HepG2 (cell line): Measurements from ENCODE around the gene GLYATL3. TPM values are rescaled to one million over a fixed set of nuclear protein-coding genes. Genes with fewer than 3 reads are reported as not detected.

Experiments used
- ATAC-seq: fragments of 200-7000 bp; cut with Tn5 transposase; 3 replicates; pipeline ENCODE4 v1.9.1; 2020; ENCODE audit warnings: mild to moderate bottlenecking, moderate library complexity
- BruUV-seq: library from RNA; stranded (reverse); fragments of 400-500 nt; replicated peaks from 2 replicates; lab custom pipeline; 2021; lab: Mats Ljungman, UMichigan
- CTCF ChIA-PET: fragments of 300-600 bp; formaldehyde crosslinking; extraction: SDS; loops from one replicate; lab custom pipeline; 2021; ENCODE audit warnings: low total read pairs, inconsistent platforms, low intra/inter-chr PET ratio; lab: Yijun Ruan, JAX
- POLR2A ChIA-PET: fragments of 350-600 bp; sonication (Branson Sonifier 250); formaldehyde crosslinking; loops from one replicate; lab custom pipeline; 2020; ENCODE audit warnings: antibody characterized with exemption, inconsistent platforms; lab: Yijun Ruan, JAX
- DNase-seq: peaks from one replicate; pipeline ENCODE4 v3.0.0-alpha.2; 2015; ENCODE audit warnings: low spot score
- FAIRE-seq: peaks from 3 replicates; lab custom pipeline; 2011; peaks lifted over from hg19 to GRCh38; lab: Jason Lieb, UNC
- H2AFZ ChIP-seq: one replicate; pipeline ENCODE4 v1.6.1; 2011; ENCODE audit warnings: low read length, inconsistent platforms
- H3K27ac ChIP-seq: fragments of 300-600 bp; 3 replicates; pipeline ENCODE4 v1.8.0; 2011; ENCODE audit warnings: mixed run types, mild to moderate bottlenecking, mixed read lengths, low read length, inconsistent platforms; ENCODE audit not compliant: insufficient read depth; ENCODE audit errors: extremely low read length
- H3K27me3 ChIP-seq, 2 experiments: fragments of 200-600 bp in 1 of 2; 2 replicates in 1 of 2; 3 replicates in 1 of 2; pipeline versions ENCODE4 v1.6.0 to v1.8.0; 2011; ENCODE audit warnings: low read length in 2 of 2, mild to moderate bottlenecking in 2 of 2, moderate library complexity in 2 of 2, inconsistent platforms in 1 of 2; ENCODE audit not compliant: insufficient read depth in 2 of 2, control insufficient read depth in 1 of 2
- H3K36me3 ChIP-seq, 2 experiments: fragments of 200-600 bp in 1 of 2; replicated peaks in 1 of 2; 2 replicates in 1 of 2; 3 replicates in 1 of 2; pipeline versions ENCODE4 v1.5.1 to v1.8.0; 2011; ENCODE audit warnings: low read length in 2 of 2, inconsistent platforms in 1 of 2; ENCODE audit not compliant: insufficient read depth in 2 of 2, control insufficient read depth in 1 of 2
- H3K4me1 ChIP-seq: 2 replicates; pipeline ENCODE4 v1.5.1; 2012; ENCODE audit warnings: low read length, inconsistent platforms; ENCODE audit not compliant: insufficient read depth
- H3K4me2 ChIP-seq: 2 replicates; pipeline ENCODE4 v1.6.0; 2011; ENCODE audit warnings: low read depth, low read length, inconsistent platforms
- H3K4me3 ChIP-seq, 3 experiments: fragments of 200-600 bp in 1 of 3; sonication (generic), shearing (Covaris generic) in 1 of 3; replicated peaks in 1 of 3; 2 replicates each; pipeline ENCODE4 v1.5.1; 2011 to 2016; ENCODE audit warnings: low read length in 3 of 3, inconsistent platforms in 2 of 3, low read depth in 2 of 3, mild to moderate bottlenecking in 2 of 3, control low read depth in 1 of 3, mixed read lengths in 1 of 3; ENCODE audit not compliant: insufficient read depth in 1 of 3
- H3K79me2 ChIP-seq: one replicate; pipeline ENCODE4 v1.6.1; 2011; ENCODE audit warnings: low read length, inconsistent platforms; ENCODE audit not compliant: insufficient read depth
- H3K9ac ChIP-seq: 2 replicates; pipeline ENCODE4 v1.6.0; 2011; ENCODE audit warnings: mild to moderate bottlenecking, low read depth, low read length, inconsistent platforms; ENCODE audit not compliant: insufficient read depth
- H3K9me3 ChIP-seq: 2 replicates; pipeline ENCODE4 v1.5.1; 2012; ENCODE audit warnings: mild to moderate bottlenecking, low read length
- H4K20me1 ChIP-seq: 2 replicates; pipeline ENCODE4 v1.6.0; 2011; ENCODE audit warnings: inconsistent platforms, mild to moderate bottlenecking, low read length, moderate library complexity; ENCODE audit not compliant: insufficient read depth
- BRD4 ChIP-seq: sonication (generic); formaldehyde crosslinking; IDR thresholded peaks from 2 replicates; pipeline ENCODE4 v1.4.0; 2020; ENCODE audit warnings: missing genetic modification reagents
- HNRNPLL ChIP-seq: fragments of 200-400 bp; formaldehyde crosslinking; IDR thresholded peaks from 2 replicates; pipeline ENCODE4 v1.6.1; 2017; ENCODE audit warnings: mild to moderate bottlenecking, low read depth, low read length; ENCODE audit not compliant: poor library complexity, severe bottlenecking
- IRF2 ChIP-seq: IDR thresholded peaks from 2 replicates; pipeline ENCODE4 v1.6.1; 2018; ENCODE audit warnings: missing genetic modification reagents, missing compliant biosample characterization
- RAD21 ChIP-seq: fragments of 450-650 bp; formaldehyde crosslinking; IDR thresholded peaks from 2 replicates; pipeline ENCODE4 v1.5.0; 2020; ENCODE audit warnings: mild to moderate bottlenecking
- SNAI1 ChIP-seq: sonication (generic); formaldehyde crosslinking; IDR thresholded peaks from 2 replicates; pipeline ENCODE4 v1.5.0; 2020; ENCODE audit warnings: mild to moderate bottlenecking, missing genetic modification reagents, borderline replicate concordance
- SUZ12 ChIP-seq: fragments of 150-350 bp; IDR thresholded peaks from 2 replicates; pipeline ENCODE4 v1.6.1; 2014; ENCODE audit warnings: low read depth, low read length
- ZBTB42 ChIP-seq: sonication (generic); formaldehyde crosslinking; IDR thresholded peaks from 2 replicates; pipeline ENCODE4 v1.5.0; 2020; ENCODE audit warnings: mild to moderate bottlenecking, missing genetic modification reagents
- ZNF550 ChIP-seq: sonication (generic); formaldehyde crosslinking; IDR thresholded peaks from 2 replicates; pipeline ENCODE4 v1.4.0; 2020; ENCODE audit warnings: mild to moderate bottlenecking, missing genetic modification reagents, borderline replicate concordance
- ZNF841 ChIP-seq: sonication (generic); formaldehyde crosslinking; IDR thresholded peaks from 2 replicates; pipeline ENCODE4 v1.8.1; 2023; ENCODE audit warnings: missing genetic modification reagents, borderline replicate concordance
- ZNF891 ChIP-seq: sonication (generic); formaldehyde crosslinking; IDR thresholded peaks from 2 replicates; pipeline ENCODE4 v1.5.0; 2020; ENCODE audit warnings: mild to moderate bottlenecking, missing genetic modification reagents
- WGBS: methylation state at CpG from one replicate; pipeline ENCODE4 v1.1.6; 2017; ENCODE audit warnings: low lambda C conversion rate; 5-methylcytosine and 5-hydroxymethylcytosine counted together
- in situ Hi-C: cut with HindIII; loops from 2 replicates; pipeline ENCODE4 v1.10.0; 2017; ENCODE audit warnings: low pct_unique_long_range_greater_than_20kb; ENCODE audit not compliant: extremely low pct_ligation_motif_present
- intact Hi-C: fragments of 100-400 bp; cut with micrococcal nuclease; formaldehyde crosslinking; loops from one replicate; pipeline ENCODE4 v1.10.0; 2022; ENCODE audit not compliant: unreplicated experiment
- polyA plus RNA-seq, 8 experiments: library from polyadenylated mRNA; depleted of rRNA in 3 of 8; stranded (reverse) in 7 of 8; unstranded in 1 of 8; fragments of >200 nt; fragmentation: Illumina TruSeq in 4 of 8; extraction: Trizol in 4 of 8; gene quantifications; 2 replicates each; pipeline versions ENCODE4 v1.2.1 to v1.2.3, GENCODE V29; 2011 to 2016; ENCODE audit warnings: low read depth in 4 of 8, missing spikeins in 1 of 8, mixed read lengths in 1 of 8; ENCODE audit not compliant: insufficient read depth in 1 of 8
- total RNA-seq, 5 experiments: library from RNA; depleted of rRNA; stranded (reverse); fragments of >200 nt; fragmentation: Illumina TruSeq; extraction: Trizol; gene quantifications; 2 replicates each; pipeline ENCODE4 v1.2.3, GENCODE V29; 2016; ENCODE audit warnings: low read depth in 1 of 5
- TF ChIP-seq, protein P1 (sequence below): sonication (generic); formaldehyde crosslinking; IDR thresholded peaks from 2 replicates; pipeline ENCODE4 v1.4.0; 2020; ENCODE audit warnings: missing genetic modification reagents
- TF ChIP-seq, protein P2 (sequence below): IDR thresholded peaks from 2 replicates; pipeline ENCODE4 v1.6.1; 2016; ENCODE audit warnings: mild to moderate bottlenecking, missing biosample characterization, missing genetic modification reagents

Gene GLYATL3
- total and polyA plus RNA-seq, 2 of the 13 experiments (the other 11 are each of a cell fraction or from before 2014, with no cell fraction given) = 0.05 TPM; not detected in 1

DNA sequence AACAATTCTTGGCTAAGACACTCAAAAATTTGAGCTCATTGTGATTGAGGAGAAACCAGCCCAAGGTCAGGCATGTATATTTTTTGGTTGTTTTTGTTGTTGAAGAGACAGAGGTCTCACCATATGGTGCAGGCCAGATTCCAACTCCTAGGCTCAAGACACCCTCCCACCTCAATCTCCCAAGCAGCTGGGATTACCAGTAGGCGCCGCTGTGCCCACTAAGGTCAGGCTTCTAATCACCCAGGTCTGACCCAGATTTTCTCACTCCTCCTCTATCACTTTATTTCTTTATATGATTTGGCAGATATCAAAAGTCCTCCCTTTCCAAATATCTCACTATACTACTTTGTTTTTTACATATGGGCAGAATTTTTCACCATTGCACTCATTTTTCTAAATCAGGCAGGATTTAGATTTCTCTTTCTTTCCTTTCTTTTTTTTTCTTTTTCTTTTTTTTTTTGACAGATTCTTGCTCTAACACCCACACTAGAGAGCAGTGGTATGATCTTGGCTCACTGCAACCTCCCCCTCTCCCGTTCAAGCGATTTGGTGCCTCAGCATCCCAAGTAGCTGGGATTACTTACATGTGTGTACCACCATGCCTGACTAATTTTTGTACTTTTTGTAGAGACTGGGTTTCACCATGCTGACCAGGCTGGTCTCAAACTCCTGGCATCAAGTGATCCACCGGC lies 49.0 kb downstream of the GLYATL3 start (continued):
- TF ChIP-seq RAD21 (CRISPR knock-in tag) = no peak
- TF ChIP-seq ZNF550 = no peak
- TF ChIP-seq SNAI1 = no peak
- TF ChIP-seq ZBTB42 = no peak

DNA sequence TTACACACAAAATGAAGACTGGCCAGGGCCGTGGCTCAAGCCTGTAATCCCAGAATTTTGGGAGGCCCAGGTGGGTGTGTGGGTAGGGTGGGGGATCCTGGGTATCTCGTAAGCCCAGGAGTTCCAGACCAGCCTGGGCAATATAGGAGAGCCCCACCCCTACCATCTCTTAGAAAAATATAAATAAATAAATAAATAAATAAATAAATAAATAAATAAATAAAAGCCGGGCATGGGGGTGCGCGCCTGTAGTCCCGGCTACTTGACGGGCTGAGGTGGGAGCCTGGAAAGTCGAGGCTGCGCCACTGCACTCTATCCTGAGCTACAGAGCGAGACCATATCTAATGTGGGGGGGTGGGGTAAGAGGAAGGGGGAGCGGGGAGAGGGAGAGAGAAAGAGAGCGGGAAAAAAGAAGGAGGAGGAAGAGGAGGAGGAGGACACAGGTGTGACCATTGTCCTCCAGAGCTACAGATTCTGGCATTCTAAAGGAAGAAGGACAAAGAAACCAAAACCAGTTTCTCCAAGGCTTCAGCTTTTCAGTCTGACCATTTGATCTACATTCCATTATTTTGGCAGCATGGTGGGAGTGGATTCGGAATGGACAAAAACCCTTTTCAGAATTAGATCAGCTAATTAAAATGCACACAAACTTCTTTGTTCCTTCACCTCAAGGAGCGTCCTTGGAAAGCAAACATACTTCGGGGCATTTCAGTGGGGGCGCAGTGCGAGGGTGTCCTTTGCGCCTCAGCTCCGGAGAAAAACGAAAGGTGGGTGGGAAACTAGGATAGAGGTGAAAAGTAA lies 50.2 kb downstream of the GLYATL3 start:
- BruUV-seq = no TSS peak
- WGBS = 79% methylated on average over 19 of the region's 20 CpGs
- Histone ChIP-seq H3K9me3 (no peaks in the 10 kb centered on the region), H2AFZ (no peak overlapping the region), H3K4me1 (peaks cover 26% of the 10 kb centered on the region), H3K27ac (no peak overlapping the region), H4K20me1 (no peaks in the 10 kb centered on the region), H3K9ac (no peak overlapping the region), H3K27me3 (peaks cover 4 to 22% of the 10 kb centered on the region in 2 experiments; a peak in 4 of 5 replicates), H3K36me3 (no peaks in the 10 kb centered on the region), H3K4me3 (no peak overlapping the region), H3K4me2 (no peak overlapping the region), H3K79me2 (no peaks in the 10 kb centered on the region)
- ATAC-seq (no peak), DNase-seq (no peak), FAIRE-seq (no peak)
- in situ Hi-C loops = no loop called here
- CTCF ChIA-PET = no interaction called here
- POLR2A ChIA-PET = no interaction called here
- intact Hi-C loops = no loop called here
- TF ChIP-seq, protein P1, sequence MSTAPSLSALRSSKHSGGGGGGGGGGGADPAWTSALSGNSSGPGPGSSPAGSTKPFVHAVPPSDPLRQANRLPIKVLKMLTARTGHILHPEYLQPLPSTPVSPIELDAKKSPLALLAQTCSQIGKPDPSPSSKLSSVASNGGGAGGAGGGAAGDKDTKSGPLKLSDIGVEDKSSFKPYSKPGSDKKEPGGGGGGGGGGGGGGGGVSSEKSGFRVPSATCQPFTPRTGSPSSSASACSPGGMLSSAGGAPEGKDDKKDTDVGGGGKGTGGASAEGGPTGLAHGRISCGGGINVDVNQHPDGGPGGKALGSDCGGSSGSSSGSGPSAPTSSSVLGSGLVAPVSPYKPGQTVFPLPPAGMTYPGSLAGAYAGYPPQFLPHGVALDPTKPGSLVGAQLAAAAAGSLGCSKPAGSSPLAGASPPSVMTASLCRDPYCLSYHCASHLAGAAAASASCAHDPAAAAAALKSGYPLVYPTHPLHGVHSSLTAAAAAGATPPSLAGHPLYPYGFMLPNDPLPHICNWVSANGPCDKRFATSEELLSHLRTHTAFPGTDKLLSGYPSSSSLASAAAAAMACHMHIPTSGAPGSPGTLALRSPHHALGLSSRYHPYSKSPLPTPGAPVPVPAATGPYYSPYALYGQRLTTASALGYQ = no peak
- TF ChIP-seq HNRNPLL (no peak), ZNF841 (CRISPR knock-in tag) (no peak), BRD4 (no peak), SUZ12 (no peak), IRF2 (CRISPR knock-in tag) (no peak), ZNF891 (no peak)
- TF ChIP-seq, protein P2, sequence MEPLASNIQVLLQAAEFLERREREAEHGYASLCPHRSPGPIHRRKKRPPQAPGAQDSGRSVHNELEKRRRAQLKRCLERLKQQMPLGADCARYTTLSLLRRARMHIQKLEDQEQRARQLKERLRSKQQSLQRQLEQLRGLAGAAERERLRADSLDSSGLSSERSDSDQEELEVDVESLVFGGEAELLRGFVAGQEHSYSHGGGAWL (CRISPR knock-in tag) = no peak
